GM10266 (cell line): ENCODE measurements around the gene DYRK4.

ENCODE experiments used
- DNase-seq: peaks from one replicate; pipeline ENCODE4 v3.0.0; 2012; ENCODE audit errors: extremely low spot score
- TF ChIP-seq, protein P1 (sequence below): IDR thresholded peaks from 2 replicates; pipeline ENCODE4 v1.5.1; 2012; ENCODE audit warnings: mild to moderate bottlenecking, low read depth; ENCODE audit not compliant: control insufficient read depth, insufficient read depth; ENCODE audit errors: missing control alignments

The DYRK4 gene

GRCh38 chr12:4584281-4584680 lies 22.3 kb downstream of the DYRK4 start:
- TF ChIP-seq, protein P1, sequence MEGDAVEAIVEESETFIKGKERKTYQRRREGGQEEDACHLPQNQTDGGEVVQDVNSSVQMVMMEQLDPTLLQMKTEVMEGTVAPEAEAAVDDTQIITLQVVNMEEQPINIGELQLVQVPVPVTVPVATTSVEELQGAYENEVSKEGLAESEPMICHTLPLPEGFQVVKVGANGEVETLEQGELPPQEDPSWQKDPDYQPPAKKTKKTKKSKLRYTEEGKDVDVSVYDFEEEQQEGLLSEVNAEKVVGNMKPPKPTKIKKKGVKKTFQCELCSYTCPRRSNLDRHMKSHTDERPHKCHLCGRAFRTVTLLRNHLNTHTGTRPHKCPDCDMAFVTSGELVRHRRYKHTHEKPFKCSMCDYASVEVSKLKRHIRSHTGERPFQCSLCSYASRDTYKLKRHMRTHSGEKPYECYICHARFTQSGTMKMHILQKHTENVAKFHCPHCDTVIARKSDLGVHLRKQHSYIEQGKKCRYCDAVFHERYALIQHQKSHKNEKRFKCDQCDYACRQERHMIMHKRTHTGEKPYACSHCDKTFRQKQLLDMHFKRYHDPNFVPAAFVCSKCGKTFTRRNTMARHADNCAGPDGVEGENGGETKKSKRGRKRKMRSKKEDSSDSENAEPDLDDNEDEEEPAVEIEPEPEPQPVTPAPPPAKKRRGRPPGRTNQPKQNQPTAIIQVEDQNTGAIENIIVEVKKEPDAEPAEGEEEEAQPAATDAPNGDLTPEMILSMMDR, result no peak
- no peak for DNase-seq

GRCh38 chr12:4584896-4585295 lies 22.9 kb downstream of the DYRK4 start:
- TF ChIP-seq, protein P1, result no peak
- DNase-seq, result no peak

DNA sequence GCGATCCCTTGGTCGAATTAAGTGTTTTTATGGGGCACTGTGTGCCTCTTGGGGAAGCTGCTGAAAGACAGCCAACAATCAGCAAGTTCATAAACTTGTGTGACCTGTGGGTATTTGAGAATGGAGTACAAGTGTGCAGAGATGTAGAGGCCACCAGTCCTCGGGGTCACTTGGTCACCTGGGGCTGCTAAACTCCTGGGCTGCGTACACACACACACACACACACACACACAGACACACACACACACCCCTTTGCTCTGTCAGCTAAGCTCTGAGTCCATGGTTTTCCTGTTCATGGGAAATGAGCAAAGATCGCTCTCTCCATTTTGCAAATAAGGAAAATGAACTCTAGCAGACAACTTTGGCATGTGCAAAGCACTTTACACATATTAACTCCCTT lies 24.5 kb downstream of the DYRK4 start:
- DNase-seq, result no peak
- TF ChIP-seq, protein P1, result no peak

- TF ChIP-seq, protein P1, result no peak
- DNase-seq, result no peak
Measured at GRCh38 chr12:4587108-4587507, 25.1 kb downstream of the DYRK4 start.

DNA sequence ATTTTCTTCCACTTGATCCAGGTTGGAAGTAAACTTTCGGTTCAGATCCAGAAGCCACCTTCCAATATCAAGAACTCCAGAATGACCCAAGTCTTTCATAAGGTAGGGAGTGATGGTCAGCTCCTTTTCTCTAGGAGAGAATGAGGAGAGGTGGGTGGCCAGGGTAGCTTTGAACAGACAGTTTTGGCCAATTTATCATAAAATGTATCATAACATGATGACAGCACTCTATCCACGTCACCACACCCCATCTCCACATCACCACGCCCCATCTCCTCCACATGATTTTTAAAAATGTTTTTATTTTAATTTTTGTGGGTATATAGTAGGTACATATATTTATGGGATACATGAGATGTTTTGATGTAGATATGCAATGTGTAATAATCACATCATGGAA lies 26.9 kb downstream of the DYRK4 start:
- no peak for DNase-seq
- TF ChIP-seq, protein P1, result no peak

DNA sequence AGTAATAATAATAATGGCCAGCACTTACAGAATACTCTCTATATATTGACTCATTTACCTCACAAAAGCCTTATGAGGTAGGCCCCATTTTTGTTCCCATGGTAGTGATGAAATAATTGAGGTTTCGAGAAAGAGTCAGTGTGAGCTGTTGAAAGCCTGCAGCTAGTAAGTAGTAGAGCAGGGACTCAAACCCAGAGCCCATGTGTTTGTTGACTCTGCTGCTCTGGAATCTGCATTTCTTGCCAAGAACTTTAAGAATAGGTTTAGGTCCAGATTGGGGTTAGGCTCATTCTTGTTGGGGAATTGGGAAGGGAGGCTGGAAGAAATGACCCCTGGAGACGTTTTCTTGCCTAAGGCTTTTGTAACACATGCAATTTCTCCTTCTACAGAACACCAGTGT lies 27.9 kb downstream of the DYRK4 start:
- TF ChIP-seq, protein P1, result no peak
- DNase-seq, result no peak

- TF ChIP-seq, protein P1, result no peak
- no peak for DNase-seq
Measured at GRCh38 chr12:4591180-4591687, 29.2 kb downstream of the DYRK4 start.
